GM19240 (cell line): ENCODE data around the gene CRHR1.

Experiments
- DNase-seq: peaks from one replicate; pipeline ENCODE4 v3.0.0; 2011; ENCODE audit warnings: low spot score; ENCODE audit not compliant: insufficient read length

Gene CRHR1

DNA sequence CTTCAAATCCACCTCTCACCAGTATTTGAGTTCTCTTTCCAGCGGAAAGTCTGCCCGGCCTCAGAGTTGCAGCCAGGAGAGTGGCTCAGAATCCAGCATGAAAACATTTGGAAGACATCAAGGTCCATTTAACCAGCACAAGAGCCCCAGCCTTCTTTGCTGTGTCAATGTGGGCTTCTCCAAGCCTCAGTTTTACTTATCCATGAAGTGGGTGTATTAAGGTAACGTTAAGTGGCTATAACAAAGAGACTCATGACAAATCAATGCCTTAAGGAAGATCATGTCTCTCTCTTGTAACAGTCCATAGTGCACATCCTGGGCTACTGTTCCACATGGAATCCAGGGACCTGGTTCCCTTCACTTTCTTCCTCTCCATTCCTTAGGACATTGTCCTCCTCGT lies 59.6 kb downstream of the CRHR1 start:
- no peak for DNase-seq

DNA sequence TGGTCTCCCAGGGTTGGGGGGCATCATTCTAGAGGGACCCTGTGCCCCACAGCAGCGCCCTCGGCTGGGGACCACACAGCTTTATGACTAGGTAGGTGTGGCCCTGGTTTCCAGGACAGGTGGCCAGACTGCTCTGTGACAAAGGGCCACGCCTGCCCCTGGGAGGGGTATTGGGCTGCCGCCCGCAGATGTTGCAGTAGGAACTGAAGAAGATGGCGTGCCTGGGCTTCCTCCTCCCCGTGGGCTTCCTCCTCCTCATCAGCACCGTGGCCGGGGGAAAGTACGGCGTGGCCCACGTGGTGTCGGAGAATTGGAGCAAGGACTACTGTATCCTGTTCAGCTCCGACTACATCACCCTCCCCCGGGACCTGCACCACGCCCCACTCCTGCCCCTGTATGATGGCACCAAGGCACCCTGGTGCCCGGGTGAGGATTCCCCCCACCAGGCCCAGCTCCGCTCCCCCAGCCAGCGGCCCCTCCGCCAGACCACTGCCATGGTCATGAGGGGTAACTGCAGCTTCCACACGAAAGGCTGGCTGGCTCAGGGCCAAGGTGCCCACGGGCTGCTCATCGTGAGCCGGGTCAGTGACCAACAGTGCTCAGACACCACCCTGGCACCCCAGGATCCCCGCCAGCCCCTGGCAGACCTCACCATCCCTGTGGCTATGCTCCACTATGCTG lies 60.7 kb downstream of the CRHR1 start, which contains the start of gene SPPL2C:
Gene SPPL2C (plus strand): TSS at position 187 of the 681 bp plus-strand sequence. CDS start 26 bp downstream, at position 213.
- no peak for DNase-seq

DNA sequence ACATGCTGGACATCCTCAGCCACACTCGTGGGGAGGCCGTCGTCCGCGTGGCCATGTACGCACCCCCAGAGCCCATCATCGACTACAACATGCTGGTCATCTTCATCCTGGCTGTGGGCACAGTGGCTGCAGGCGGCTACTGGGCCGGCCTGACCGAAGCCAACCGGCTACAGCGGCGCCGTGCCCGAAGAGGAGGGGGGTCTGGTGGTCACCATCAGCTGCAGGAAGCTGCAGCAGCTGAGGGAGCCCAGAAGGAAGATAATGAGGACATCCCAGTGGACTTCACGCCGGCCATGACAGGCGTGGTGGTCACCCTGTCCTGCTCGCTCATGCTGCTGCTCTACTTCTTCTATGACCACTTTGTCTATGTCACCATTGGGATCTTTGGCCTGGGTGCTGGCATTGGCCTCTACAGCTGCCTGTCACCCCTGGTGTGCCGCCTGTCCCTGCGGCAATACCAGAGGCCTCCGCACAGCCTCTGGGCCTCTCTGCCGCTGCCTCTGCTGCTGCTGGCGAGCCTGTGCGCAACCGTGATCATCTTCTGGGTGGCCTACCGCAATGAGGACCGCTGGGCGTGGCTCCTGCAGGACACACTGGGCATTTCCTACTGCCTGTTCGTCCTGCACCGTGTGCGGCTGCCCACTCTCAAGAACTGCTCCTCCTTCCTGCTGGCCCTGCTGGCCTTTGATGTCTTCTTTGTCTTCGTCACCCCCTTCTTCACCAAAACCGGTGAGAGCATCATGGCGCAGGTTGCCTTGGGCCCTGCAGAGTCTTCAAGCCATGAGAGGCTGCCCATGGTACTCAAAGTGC lies 61.5 kb downstream of the CRHR1 start:
- no peak for DNase-seq

- DNase-seq, result no peak
Measured at GRCh38 chr17:45846223-45846622, 62.1 kb downstream of the CRHR1 start.

GRCh38 chr17:45846646-45847045 lies 62.5 kb downstream of the CRHR1 start:
- no peak for DNase-seq

GRCh38 chr17:45847101-45847500 lies 63.0 kb downstream of the CRHR1 start:
- no peak for DNase-seq

- DNase-seq, result no peak
Measured at GRCh38 chr17:45847747-45848146, 63.6 kb downstream of the CRHR1 start.

- no peak for DNase-seq
Measured at GRCh38 chr17:45848405-45848804, 64.3 kb downstream of the CRHR1 start.

DNA sequence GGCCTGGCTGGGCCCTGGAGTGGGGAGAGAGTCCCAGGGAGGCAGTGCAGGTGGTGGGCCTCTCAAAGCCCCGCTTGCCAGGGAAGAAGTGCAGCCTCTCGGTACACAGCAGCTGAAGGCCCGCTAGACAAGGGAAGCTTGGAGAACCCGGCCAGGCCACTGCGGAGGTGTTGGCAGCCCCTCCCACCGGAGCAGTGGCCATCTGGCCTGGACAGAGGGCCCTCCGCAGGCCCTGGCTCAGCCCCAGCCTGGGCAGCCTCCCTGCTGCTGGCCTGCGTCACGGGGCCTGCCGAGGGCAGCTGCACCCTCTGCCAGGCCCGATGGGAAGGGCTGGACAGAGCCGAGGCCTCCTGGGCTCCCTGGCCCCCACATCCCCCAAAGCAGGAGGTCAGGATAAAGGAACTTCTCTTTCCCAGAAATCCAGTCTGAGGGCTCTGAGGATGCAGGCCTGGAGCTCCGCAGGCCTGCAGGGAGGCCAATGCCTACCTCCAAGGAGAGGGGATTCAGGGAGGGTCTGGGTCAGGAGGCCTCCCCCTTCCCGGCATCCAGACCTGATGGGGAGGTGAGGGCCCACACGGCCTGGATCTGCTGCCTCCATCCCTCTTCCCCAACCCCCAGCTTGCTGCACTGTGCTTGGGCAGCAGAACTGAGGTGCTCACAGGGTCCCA lies 64.9 kb downstream of the CRHR1 start:
- no peak for DNase-seq

DNA sequence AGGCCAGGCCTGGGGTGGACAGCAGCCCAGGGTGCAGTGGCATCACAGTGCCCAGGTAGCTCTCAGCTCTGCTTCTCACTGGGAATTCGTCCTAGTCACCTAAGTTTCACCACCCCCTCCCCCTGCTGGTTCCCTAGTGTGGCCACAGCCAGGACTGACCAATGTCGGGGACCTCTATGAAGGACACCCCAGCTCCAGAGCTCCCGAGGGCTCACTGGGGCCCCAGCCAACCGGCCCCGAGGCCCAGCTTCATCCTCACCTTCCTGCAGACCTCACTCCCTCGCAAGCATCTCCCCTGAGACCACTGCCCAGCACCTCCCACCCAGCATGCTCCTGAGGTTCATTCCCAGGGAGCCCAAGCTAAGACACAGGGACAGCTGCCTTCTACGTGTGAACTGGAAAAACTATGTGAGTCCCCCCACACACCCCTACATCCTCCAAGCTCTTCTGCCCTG lies 65.4 kb downstream of the CRHR1 start:
- no peak for DNase-seq

DNA sequence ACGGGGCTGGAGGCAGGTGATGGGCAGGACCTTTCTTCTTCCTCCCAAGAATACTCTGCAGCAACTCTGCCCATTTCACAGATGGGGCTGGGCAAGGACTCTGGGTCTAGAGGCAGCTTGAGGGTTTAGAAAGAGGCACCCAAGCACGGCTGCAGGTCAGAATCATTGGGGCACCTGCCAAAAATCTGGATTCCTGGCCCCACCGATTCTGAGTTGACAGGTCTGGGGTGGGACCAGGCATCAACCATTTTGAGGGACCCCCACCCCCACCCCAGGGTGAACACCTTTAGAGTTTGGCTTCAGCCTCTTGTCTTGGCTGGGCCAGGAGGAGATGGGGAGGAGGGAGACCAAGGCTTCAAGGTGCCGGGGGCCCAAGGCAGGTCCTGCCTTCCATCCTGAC lies 65.9 kb downstream of the CRHR1 start:
- DNase-seq, result no peak

GRCh38 chr17:45850468-45850867 lies 66.3 kb downstream of the CRHR1 start:
- no peak for DNase-seq

DNA sequence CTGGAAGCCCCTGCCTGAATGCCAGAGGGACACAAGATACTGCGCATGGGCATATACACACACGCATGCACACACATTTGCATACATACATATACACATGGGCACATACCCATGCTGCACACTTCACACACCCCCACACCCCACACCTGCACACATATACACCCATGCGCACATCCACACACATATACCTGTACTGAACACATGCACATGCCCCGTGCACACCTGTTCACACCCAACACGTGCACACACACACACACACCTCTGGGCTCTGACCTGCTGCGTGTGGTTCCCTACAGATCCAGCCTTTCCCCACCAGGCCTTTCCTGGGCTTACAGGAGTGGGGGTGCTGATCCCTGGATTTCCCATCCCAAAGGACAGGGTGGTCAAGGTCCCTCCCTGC lies 66.9 kb downstream of the CRHR1 start:
- DNase-seq, result no peak

DNA sequence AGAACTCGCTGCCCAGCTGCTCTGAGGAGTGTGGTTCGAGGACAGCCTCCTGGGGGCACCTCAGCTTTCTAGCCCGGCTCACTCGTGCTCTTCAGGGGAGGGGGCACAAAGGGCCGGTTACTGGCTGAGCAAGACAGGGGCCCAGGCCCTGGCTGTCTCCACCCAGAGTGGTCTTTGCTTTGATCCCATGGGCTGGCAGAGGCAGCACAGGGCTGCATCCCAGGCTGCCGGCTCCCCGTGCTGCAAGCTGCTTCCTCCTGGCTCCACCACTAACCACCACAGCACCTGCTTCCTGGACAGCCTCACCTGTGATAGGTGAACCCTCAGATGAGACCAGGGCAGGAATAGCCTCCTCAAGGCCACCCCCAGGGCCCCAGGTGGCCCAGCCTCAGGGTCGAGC lies 67.3 kb downstream of the CRHR1 start:
- DNase-seq, result no peak

- DNase-seq, result no peak
Measured at GRCh38 chr17:45851873-45852272, 67.8 kb downstream of the CRHR1 start.

GRCh38 chr17:45852535-45853297 lies 68.6 kb downstream of the CRHR1 start:
- no peak for DNase-seq

DNA sequence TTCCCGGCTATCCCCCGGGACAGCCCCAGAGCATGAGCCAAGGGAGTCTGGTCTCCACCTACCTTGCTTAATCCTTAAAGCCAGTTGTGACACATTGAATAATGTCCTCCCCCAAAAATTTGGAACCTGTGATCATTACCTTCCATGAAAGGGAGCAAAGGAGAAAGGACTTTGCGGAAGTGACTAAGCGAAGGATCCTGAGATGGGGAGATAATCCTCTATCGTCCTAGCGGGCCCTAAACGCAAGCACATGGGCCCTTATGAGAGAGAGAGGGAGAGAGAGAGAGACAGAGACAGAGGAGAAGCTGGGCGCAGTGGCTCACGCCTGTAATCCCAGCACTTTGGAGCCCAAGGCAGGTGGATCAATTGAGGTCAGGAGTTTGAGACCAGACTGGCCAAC lies 70.1 kb downstream of the CRHR1 start:
- no peak for DNase-seq

DNA sequence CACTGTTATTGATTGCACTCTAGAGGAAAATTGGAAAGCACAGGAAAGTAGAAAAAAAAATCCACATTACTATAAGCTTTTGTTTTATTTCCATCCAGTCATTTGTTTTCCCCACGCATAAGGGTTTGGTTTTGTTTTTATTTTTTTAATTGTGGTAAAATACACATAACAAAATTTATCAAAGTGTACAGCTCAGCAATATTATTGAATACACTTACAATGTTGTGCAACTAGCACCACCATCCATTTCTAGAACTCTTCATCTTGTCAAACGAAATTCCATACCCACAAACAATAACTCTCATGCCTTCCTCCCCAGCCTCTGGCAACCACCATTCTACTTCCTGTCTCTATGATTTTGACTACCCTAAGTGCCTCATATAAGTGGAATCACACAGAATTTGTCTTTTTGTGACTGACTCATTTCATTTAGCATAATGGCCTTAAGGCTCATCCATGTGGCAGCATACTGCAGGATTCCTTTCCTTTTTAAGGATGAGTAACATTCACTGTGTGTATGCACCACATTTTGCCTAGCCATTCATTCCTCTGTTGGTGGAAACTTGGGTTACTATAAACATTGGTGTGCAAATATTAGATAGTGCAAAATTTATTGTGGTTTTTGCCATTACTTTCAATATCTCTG lies 71.7 kb downstream of the CRHR1 start:
- DNase-seq, result no peak

- no peak for DNase-seq
Measured at GRCh38 chr17:45857977-45858708, 74.0 kb downstream of the CRHR1 start.

- no peak for DNase-seq
Measured at GRCh38 chr17:45861165-45861564, 77.0 kb downstream of the CRHR1 start.
